Measurements from ENCODE around the gene TMEM17.

TMEM17 gene

DNA sequence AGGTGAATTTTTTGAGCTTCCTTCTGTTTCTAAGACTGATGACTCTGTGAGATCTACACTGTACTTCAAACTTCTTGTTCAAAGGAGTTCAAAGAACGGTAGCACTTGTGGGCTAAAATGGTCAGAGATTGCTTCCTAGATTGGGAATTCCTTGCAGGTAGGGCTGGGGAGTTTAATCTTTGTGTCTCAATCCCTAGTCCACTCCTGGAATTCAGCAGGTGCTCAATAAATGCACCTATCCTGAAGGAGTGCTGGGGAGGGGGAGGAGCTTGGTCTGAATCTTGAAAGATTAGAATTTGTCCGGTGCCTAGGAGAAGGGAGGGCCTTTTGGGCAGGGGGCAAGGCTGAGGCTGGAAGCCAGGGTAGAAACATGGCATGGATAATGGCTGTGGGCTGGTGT lies 34.6 kb downstream of the TMEM17 start:
- DNase-seq = no peak

DNA sequence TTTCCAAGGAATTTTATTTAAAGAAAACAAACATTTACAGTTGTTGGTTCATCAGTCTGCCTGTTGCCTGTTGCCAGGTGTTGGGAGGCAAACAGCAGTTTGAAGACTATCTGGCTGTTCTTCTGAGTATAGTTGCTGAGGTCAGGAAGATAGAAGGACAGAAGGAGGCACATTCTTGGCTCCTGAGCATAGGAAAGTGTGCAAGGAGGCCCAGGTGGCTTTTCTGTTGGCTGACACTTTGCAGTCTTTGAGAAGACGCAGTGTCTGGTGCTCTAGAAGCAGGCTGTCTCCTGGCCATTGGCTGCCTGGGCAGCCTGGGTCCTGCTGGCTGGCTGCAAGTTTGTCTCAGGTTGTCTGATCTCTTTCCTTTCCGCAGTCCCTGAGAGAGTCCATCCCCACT lies 36.4 kb downstream of the TMEM17 start:
- no peak for DNase-seq

DNA sequence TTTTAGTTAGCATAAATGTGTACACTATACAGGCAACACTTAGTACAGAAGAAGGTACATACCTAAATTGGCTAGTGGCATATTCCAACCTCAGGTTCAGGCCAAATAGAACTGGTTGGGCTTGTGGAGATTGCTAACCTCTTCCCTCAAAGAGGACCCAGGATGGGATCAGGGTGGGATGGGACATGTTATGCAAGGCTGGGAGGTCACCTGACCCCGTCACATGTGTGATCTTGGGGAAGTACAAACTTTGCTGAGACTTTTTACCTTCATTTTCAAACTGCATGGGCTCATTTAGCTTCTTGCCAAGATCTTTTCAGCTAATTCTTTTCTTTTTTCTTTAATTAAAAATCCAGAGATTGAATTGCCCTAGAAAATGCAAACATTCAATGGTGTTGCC lies 36.9 kb downstream of the TMEM17 start:
- DNase-seq = no peak

DNA sequence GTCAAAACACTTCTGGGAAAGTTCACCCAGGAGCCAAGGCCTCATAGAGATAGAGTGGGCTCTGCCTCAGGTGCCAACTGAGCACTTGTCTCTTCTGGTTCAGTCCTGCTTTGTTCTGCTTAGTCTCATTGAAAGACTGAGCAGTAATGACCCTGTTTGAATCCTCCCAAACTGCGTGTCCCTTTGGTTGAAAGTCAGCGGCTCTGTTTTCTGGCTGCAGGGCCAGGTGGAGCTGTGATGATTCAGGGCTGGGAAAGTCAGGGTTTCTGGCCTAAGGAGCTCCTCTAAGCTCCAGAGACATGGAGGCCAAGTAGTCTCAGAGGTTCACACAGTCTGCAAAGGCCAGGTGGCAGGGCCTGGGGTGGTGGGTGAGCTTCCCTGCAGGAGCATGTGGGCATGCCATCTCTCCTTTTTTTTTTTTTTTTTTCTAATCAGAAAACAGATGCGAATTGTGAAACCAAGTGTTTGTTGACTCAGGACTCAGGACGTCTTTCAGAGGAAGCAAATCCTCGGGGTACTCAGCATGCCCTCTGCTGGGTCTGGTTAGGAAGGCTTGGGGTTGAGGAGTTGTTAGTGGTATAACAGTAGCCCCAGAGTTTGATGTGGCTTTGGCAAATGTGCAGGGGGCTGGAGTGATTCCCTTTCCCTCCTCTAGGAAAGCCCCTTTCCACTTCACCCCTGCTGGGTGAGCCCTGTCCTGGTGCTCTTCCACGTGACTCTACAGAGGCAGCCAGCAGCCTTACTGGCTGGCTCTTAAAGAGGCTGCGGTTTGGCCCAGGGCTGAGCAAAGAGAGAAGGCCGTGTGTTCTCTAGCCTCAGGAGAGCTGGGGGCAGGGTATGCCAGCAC lies 38.3 kb downstream of the TMEM17 start:
- DNase-seq = no peak

DNA sequence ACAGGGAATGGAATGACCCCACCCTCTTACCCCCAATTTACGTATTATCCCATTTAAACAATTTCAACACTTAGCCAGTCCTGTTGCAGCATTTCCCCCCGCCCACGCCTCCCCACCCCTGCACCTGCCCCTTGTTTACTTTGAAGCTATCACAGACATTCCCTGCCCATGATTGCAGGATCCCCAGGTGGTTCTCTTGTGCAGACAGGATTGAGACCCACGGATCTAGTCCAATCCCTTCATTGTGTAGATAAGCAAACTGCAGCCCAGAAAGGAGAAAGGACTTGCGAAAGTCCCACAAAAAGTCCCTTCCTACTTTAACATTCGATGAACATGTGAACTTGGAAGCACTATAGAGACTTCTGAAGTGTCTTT lies 38.9 kb downstream of the TMEM17 start:
- no peak for DNase-seq

DNA sequence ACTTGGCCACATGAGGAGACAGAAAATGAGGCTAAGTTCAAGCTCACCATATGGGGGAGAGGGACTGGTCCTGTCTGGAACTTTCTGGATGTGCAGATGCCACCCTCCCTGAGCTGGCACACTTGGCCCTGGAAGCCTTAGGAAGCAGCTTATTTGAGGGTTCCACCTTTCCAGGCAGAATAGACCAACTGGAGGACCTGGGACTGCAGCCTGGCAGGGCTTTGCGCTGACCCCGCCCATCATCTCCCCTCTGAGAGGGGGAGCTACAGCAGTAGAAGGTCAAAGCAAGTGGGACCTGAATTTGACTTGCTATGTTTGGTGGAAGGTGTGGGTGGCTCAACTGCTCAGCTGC lies 39.5 kb downstream of the TMEM17 start:
- DNase-seq = no peak

DNA sequence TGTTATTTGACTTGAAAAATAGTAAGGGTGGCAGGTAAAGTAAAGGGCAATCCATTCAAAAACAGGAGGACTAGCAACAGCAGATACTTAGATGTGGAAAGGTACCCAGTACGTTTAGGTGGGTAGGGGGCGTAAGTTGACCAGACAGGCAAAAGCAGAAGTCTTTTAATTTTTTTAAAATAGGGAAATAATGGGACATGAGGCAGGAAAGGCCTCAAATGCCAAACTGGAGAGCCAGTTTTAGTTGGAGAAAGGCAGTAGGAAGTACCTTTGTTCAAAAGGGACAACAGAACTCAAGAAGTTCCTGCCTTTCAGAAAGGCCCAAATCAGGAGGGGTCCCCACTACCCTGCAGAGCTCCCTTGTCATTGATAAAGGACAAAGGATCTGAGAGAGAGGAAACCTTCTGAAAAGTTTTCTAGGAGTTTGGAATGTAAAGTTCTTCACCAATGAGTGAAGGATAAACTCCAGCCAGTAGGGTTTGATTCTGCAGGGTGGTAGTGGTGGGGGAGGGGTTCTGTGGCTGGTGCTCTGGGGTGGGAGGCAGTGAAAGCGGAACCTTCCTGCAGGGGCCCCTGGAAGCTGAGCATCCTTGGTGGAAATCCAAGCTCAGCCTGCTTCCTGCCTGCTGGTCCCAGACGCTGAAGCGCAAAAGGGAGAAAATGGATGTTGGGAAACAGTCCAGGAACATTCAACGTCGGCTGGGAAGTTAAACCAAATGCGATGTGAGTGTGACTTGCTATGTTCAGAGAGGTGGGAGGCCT lies 40.1 kb downstream of the TMEM17 start:
- no peak for DNase-seq

DNA sequence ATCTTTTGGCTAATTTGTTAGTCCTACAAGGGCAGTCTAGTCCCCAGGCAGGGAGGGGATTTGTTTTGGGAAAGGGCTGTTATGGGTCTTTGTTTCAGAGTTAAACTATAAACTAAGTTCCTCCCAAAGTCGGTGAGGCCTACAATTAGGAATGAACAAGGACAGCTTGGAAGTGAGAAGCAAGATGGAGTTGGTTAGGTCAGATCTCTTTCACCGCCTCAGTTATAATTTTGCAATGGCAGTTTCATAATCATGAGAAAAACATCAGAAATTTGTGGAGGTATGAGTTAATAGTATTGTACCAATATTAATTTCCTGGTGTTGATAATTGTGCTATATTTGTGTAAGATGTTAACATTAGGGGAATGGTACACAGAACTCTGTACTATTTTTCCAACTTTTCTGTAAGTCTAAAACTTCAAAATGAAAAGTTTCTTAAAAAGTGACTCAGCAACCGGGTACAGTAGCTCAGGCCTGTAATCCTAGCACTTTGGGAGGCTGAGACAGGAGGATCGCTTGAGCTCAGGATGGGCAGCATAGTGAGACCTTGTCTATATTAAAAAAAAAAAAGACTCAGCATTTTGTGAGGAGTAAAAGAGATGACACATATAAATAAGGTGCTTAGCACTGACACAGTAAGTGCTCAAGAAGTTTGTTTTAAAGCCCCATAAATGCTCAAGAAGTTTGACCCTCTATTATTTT lies 40.8 kb downstream of the TMEM17 start:
- DNase-seq = no peak

DNA sequence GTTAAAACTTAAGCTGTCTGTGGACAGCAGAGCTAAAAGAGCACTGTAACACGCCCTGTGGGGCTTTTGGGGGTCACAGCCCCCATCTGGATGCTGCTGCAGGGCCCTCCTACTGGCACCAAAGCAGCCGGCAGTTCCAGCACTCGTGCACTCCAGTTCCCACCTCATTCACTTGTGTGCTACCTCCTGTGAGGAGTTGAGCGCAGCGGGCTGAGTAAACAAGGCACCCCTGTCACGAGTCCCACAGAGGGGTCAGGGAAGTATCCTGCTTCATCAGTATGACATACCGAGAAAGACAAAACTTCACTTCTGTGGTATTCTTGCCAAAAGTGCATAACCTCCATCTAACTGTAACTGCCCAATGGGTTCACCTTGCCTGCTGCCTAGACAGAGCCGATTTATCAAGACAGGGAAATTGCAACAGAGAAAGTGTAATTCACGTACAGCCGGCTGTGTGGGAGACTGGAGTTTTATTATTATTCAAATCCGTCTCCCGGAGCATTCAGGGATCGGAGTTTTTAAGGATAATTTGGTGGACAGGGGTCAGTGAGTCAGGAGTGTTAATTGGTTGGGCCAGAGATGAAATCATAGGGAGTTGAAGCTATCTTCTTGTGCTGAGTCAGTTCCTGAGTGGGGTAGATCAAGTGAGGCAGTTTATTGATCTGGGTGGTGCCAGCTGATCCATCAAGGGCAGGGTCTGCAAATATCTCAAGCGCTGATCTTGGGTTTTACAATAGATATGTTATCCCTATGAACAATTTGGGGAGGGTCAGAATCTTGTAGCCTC lies 41.6 kb downstream of the TMEM17 start:
- no peak for DNase-seq

DNA sequence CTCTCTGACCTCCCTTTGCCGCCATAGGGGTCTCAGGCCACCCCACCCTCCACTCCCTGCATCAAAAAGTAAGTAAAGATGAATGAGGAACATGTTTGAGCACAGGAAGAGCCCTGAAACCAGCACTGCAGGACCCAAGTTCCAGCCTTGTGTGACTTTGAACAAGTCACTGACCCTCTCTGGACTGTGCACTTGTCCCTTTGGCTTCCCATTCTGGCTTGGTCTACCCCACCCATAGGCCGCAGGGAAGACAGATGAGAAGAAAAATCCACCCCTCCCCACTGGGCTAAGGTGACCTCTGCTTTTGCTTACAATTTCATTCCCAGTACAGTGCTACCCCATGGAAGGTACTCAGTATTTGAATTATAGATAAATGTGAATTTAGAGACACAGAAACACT lies 43.8 kb downstream of the TMEM17 start:
- DNase-seq = no peak

DNA sequence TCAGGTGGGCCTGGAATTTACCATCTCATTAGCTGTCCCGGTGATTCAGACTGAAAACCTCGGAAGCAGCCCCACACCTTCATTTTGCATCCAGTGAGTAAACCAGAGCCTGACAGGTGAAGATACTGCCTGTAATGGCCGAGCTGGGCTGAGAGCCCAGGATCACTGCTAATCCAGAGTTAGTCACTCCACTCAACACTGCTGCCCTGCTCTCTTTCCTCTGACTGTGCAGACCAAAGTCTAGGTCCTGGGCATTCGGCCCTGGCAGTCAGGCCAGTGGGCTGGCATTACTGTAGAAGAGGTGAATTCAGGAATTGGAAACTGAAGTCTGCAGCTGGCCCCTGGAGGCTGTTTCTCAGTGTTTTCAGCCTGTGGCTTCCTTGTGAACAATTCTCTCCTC lies 44.3 kb downstream of the TMEM17 start:
- DNase-seq = no peak

DNA sequence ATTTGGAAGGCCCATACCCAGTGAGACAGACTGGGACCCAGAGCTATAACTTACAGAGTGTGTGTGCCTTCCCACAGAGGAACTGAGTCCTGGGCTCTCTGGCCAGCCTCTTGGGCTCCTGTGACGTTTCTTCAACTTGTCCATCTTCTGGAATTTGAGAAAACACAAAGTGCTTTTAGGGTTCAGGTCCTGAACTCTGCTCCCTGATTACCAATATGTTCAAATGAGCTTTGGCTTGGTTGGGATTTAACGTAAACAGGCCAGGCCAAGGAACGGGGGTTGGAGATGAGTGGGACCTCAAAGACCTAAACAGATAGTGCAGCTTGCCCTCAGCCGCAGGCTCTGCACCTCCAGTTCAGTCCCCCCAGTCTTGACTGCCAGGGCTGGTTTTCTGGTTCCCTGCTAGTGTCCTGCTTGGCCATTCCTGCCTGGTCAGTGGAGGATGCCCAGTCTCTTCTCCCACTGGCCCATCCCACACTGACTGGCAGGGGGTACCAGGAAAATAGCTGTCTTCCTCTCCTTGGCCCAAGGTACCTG lies 44.9 kb downstream of the TMEM17 start:
- no peak for DNase-seq

DNA sequence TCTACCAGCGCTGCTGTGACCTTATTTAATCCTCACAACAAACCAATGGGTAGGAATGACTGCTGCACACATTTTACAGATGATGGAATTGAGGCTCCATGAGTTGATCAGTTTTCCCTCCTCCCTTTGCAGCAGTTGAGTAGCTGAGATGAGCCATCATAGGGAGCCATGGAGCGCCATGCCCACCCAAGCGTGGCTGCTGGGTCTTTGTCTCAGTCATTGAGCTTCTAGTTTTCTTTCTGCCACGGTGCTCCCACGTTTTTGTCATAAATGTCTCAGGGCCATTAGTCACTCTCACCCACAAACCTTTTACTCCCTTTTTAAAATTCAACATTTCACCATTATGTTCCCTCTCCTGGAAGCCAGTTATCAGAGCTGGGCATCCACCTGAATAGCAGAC lies 45.8 kb downstream of the TMEM17 start:
- no peak for DNase-seq

DNA sequence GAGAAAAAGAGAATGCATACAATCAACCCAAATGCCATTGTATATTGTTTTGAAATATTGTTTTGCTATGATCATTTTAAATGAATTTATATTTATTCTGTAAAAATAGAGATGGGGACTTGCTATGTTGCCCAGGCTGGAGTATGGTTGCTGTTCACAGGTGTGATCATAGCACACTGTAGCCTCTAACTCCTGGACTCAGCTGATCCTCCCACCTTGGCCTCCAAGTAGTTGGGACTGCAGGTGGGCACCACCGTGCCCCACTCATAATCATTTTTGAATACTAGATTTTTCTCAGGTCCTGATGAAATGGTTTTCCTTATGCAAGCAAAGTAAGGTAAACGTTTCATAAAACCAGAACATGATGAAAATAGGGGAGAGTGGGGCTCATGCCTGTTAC lies 46.3 kb downstream of the TMEM17 start:
- DNase-seq = no peak

DNA sequence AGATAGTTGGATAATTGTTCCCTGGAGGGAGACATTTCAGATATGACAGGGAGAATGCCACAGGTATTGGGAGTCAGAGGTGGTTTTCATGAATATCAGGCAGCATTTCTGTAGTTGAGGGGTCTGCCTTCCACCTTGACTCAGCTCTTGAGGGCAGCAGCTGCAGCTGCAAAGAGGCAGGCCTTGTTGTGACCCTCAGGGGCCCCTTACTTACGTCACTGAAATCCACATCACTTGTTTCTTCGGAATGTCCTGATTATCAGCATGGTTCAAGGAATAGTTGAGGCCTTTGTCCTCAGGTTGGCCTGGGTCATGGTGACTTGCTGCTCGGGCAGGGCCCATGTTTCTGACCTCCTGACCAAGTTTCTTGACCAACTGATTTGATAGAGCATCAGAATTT lies 46.9 kb downstream of the TMEM17 start:
- DNase-seq = no peak

DNA sequence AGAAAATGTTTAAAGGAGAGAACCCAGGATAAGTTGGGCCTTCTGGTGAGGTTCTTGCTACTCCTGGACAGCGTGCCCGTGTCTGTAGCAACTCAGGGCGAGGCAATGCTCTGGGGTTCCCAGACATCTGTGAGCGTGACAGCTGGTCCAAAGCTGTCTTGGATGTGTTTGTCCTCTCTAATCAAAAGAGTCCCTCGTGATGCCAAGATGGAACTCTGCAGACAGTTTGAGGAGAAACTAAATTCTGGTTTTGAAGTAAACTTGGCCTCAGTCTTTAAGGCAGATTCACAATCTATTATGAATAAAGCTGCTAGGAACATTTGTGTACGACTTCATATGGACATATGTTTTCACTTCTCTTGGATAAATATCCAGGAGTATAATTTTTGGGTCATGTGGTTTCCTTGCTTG lies 47.3 kb downstream of the TMEM17 start:
- DNase-seq = no peak

DNA sequence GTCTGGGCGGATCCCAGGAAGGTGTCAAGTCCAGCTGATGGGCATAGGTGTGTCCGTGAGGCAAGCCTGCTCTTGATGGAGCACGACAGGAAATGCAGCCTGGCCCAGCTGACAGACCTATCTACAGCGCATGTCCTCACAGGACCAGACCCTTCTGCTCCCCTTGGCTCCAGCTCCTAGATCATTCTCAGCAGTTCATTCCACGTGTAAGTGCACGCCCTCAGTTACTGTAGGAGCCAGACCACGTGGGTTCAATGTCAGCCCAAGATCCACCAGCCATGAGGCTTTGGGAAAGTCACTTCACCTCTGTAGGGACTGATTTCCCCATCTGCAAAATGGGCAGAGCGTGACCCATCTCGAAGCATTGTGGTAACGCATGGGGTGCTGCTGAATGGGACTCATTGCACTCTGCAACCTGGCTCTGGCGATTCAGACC lies 47.8 kb downstream of the TMEM17 start:
- no peak for DNase-seq

DNA sequence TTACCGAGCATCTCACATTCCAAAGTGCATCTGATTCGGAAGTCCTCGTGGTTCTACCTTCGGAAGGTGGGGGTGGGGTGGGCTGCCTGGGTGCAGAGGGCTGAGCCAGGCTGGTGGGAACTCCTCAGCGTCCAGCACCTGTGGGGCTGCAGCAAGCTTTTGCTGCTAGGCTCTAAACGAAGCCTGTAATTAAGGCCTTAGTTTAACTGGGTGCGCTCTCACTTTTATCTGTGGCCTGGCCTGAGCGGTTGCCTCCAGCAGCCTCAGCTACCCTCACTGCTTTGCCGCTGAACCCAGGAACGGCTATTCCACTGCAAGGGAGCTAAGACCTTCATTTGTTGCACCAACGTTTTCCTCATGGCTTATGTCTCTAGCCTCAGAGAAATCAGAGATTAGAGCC lies 48.4 kb downstream of the TMEM17 start:
- no peak for DNase-seq

DNA sequence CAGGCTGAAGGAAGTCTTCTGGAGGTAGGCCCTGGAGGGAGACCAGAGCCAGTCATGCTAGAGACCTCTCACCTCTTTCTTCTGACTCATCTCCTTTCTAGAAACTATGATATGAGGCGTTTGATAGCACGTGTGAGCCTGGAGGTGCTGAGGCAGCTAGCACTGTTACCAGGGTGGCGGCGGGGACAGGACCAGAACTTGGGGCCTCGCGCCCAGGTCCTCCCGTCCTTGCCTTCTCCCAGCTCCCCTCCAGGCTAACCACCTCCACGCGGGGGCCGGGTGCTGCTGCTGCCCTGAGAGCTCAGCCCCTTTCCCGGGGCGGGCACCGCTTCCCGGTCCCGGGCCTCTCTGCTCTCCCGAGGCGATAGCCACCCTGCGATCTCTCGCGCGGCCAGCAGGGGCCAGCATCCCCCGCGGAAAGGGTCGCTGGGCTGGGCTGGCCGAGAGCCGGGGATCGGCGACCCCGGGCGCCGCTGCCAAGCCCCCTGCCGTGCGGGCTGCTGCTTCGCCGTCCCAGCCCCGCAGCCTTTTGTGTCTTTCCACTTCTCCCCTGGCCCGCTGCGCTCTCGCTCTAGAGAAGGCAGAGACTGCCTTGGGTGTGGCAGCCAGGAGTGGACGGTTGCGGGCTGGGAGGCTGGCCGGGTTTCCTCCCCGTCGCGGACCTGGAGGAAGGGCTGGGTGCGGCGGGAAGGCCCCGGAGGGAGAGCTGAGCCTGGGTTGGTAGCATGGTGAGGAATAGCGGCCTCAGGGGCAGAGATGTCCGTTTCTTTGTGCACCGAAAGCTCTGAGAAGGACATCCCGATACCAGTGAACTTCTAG lies 49.1 kb downstream of the TMEM17 start:
- peak; percentile 74 for DNase-seq

DNA sequence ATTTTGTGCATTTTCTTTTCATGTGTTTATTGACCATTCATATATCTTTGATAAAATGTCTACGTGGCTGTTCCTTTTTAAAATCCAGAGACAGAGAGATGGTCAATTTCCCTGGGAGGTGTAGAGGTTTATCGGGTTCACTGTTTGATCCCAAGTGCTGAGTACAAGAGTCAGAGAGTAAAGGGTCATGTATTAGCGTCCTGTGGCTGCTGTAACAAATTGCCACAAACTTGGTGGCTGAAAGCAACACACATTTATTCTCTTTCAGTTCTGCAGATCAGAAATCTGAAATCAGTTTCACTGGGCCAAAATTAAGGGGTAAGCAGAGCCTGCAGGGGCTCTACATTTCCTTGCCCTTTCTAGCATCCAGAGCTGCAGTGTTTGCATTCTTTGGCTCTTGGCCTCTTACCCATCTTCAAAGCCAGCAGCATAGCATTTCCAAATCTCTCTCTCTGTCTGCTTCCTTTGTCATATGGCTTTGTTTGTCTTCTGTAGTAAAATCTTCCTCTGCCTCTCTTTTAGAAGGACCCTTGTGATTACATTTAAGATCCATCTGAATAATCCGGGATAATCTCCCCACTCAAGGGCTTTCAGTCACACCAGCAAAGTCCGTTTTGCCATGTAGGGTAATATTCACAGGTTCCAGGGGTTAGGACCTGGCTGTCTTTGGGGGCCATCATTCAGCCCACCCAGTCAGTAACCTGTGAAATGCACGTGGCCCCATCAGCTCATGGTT lies 49.9 kb downstream of the TMEM17 start:
- no peak for DNase-seq

DNA sequence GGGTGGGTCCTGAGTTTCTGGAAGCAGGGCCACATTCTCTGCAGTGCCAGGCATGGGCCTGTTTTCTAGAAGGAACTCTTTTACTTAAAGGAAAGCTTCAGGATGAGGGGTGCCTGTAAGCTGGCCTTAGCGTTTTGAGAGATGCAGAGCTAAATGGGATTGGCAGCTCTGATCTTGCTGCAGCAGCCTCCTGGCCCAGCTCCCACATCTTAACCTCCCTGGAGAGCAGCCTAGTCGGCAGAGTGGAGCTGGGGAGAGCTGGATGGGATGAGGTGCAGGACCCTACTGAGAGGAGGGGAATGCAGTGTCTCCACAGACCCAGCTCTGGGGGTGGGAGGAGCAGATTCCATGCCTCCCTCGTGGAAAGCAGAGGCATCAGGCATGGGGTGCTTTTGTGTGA lies 52.0 kb downstream of the TMEM17 start:
- no peak for DNase-seq

Measured in activated CD4-positive, CD25-positive, alpha-beta regulatory T cell treated with anti-CD3 and anti-CD28 coated beads, Interleukin-2, amount 50 U/mL, for 72 hours (primary cell).